Kidney (tissue), 14 donors: ENCODE results near the gene CASP9. TPM values are rescaled to one million over a fixed set of nuclear protein-coding genes. Genes with fewer than 3 reads are reported as not detected.

Experiments used
- DNase-seq, 5 donors: peaks; one replicate each; pipeline ENCODE4 v3.0.0-alpha.2; 2013 to 2020
- FAIRE-seq: peaks from 2 replicates; lab custom pipeline; 2012; peaks lifted over from hg19 to GRCh38; lab: Jason Lieb, UNC
- H3K27ac ChIP-seq, 2 donors: one replicate each; pipeline ENCODE4 v1.7.0; 2013; ENCODE audit warnings: low read depth in 2 of 2, low read length in 2 of 2, inconsistent platforms in 1 of 2
- H3K27me3 ChIP-seq: one replicate; pipeline ENCODE4 v1.7.1; 2013; ENCODE audit warnings: low read length, inconsistent platforms; ENCODE audit not compliant: control insufficient read depth, insufficient read depth
- H3K36me3 ChIP-seq, 3 donors: one replicate each; pipeline versions ENCODE4 v1.7.0 to v1.7.1; 2013; ENCODE audit warnings: low read length in 3 of 3, control low read depth in 1 of 3, inconsistent platforms in 1 of 3; ENCODE audit not compliant: insufficient read depth in 3 of 3, control insufficient read depth in 2 of 3
- H3K4me1 ChIP-seq, 3 donors: one replicate each; pipeline versions ENCODE4 v1.7.0 to v1.7.1; 2013; ENCODE audit warnings: low read length in 3 of 3, inconsistent platforms in 1 of 3, low read depth in 1 of 3; ENCODE audit not compliant: control insufficient read depth in 2 of 3, insufficient read depth in 2 of 3
- H3K4me3 ChIP-seq, 3 donors: one replicate each; pipeline versions ENCODE4 v1.7.0 to v1.8.1; 2013; ENCODE audit warnings: low read length in 3 of 3, control low read depth in 1 of 3, inconsistent platforms in 1 of 3
- H3K9ac ChIP-seq, 3 donors: one replicate each; pipeline versions ENCODE4 v1.7.0 to v1.7.1; 2013; ENCODE audit warnings: low read length in 3 of 3, control low read depth in 1 of 3, inconsistent platforms in 1 of 3
- H3K9me3 ChIP-seq, 3 donors: one replicate each; pipeline versions ENCODE4 v1.7.0 to v1.7.1; 2013; ENCODE audit warnings: low read length in 3 of 3, control low read depth in 1 of 3, inconsistent platforms in 1 of 3; ENCODE audit not compliant: control insufficient read depth in 2 of 3, insufficient read depth in 1 of 3
- CTCF ChIP-seq: IDR thresholded peaks from 3 replicates; pipeline ENCODE4 v1.5.1; 2012; ENCODE audit warnings: mild to moderate bottlenecking, moderate library complexity, borderline replicate concordance; ENCODE audit not compliant: insufficient read depth; ENCODE audit errors: extremely low read depth
- intact Hi-C: fragments of 100-400 bp; cut with DNase I; formaldehyde crosslinking; loops from one replicate; pipeline ENCODE4 v1.11.1; 2022
- polyA plus RNA-seq: library from polyadenylated mRNA; stranded (reverse); fragments of 350-450 nt; fragmentation: Illumina TruSeq; extraction: RNeasy Lipid Tissue Mini Kit (QIAGEN cat#74804); gene quantifications from one replicate; pipeline ENCODE4 v1.2.3, GENCODE V29; 2014; ENCODE audit warnings: low read depth, low replicate concordance; ENCODE audit not compliant: insufficient read depth
- total RNA-seq: library from RNA; stranded (reverse); fragmentation: NEBNext Ultra II Directional; extraction: Animal tissue kit (Norgen Biotek cat#: 25700); gene quantifications from one replicate; pipeline ENCODE4 v1.2.1, GENCODE V29; 2021
- donor health status: control.
- donor health status: control.
- donor health status: control.
- donor health status: control.
- donor health status: control.
- donor health status: DM: yes; HTN: yes; CAD: no.
- donor health status: Normal renal cell carcinoma (clear cell type).

Gene CASP9
- total and polyA plus RNA-seq, 2 donors from 2014 or later, result 18.2 to 20.1 TPM

GRCh38 chr1:15538771-15539170 is 14.8 kb upstream of the CASP9 start:
- no peak for FAIRE-seq
- Histone ChIP-seq H3K4me3 (no peak overlapping the region), H3K9me3 (no peaks in the 10 kb centered on the region), H3K27ac (no peak overlapping the region), H3K4me1 (no peaks in the 10 kb centered on the region), H3K36me3 (peaks cover 8 to 35% (median 29%) of the 10 kb centered on the region in 3 donors), H3K9ac (no peak overlapping the region), H3K27me3 (no peaks in the 10 kb centered on the region)
- DNase-seq, result peak in 1 of 5 donors; percentile 13
- intact Hi-C loops, result no loop called here
- TF ChIP-seq CTCF, result no peak

GRCh38 chr1:15531682-15532081 is 7.7 kb upstream of the CASP9 start:
- intact Hi-C loops, result no loop called here
- Histone ChIP-seq H3K4me3 (no peak overlapping the region), H3K27ac (no peak overlapping the region), H3K9me3 (no peaks in the 10 kb centered on the region), H3K9ac (no peak overlapping the region), H3K36me3 (peaks cover 0 to 10% (median 10%) of the 10 kb centered on the region in 3 donors), H3K4me1 (peaks cover 0 to 7% (median 0%) of the 10 kb centered on the region in 3 donors), H3K27me3 (no peaks in the 10 kb centered on the region)
- FAIRE-seq (no peak), DNase-seq (no peak)
- TF ChIP-seq CTCF, result no peak

GRCh38 chr1:15531003-15531402 is 7.0 kb upstream of the CASP9 start:
- H3K36me3 ChIP-seq, result peaks cover 0 to 10% (median 10%) of the 10 kb centered on the region in 3 donors
- no peak overlapping the region for H3K4me3 ChIP-seq
- H3K4me1 ChIP-seq, result peaks cover 0 to 7% (median 3%) of the 10 kb centered on the region in 3 donors
- H3K27ac ChIP-seq, result no peak overlapping the region
- FAIRE-seq, result no peak
- no peaks in the 10 kb centered on the region for H3K9me3 ChIP-seq
- H3K9ac ChIP-seq, result no peak overlapping the region
- TF ChIP-seq CTCF, result no peak
- no peaks in the 10 kb centered on the region for H3K27me3 ChIP-seq
- intact Hi-C loops, result no loop called here
- no peak for DNase-seq
